ENCODE data around the gene MYOCD.

Gene MYOCD

GRCh38 chr17:12745486-12745885 lies 79.8 kb downstream of the MYOCD start:
- DNase-seq (ENCODE audit: low read depth, low spot score), result no peak

DNA sequence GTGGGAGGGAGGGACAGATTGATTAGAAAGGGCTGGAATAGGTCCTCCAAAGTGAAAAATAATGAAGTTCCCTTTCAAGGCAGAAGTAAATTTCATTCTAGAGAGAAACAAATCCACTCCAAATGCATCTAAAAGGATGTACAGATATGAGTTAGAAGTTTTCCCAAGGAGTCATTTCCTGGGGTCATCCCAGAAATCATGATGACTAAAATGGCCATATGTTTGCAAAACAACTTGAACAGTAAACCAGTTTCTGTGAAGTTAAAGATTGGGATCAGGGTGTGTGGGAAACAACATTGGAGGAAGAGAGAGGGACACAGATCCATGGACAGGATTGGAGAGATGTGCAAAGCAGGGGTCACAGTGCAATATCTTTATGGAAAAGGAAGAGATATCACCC lies 91.1 kb downstream of the MYOCD start:
- DNase-seq (ENCODE audit: low read depth, low spot score), result no peak

DNA sequence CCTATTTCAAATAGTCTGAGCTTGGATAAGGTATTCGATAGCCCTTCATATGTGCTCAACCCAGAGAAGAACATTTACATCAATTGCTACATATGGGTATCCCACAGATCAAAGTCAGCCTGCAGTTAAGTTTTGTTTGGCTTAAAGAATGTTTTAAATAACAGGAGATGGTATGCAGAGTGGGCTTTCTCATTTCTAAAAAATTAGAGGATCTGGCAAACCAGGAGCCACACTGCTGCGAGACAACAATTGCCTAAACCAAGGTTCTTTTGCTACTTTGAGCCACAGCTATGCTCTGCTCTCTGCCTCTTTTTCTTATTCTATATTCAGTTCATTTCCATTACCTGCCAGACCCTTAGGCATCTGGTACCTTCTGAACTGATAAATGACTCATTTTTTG lies 93.4 kb downstream of the MYOCD start:
- no peak for DNase-seq (ENCODE audit: low read depth, low spot score)

DNA sequence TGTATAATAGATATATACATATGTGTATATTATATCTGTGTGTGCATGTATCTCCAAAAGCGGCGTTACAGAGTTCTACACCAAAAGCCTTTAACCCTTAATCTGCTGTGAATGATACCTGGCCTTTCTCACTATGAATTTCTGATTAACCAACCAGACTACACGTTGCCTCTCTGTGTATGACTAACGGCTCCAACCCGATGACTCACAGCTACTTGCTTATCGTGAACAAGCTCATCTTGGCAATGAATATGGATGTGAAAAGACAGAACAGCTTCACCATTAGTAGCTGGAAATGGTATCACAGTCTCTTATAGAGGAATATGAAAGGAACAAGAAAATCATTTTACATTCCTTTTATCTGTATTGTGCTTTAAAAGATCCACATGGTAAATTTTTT lies 99.9 kb downstream of the MYOCD start:
- no peak for DNase-seq (ENCODE audit: low read depth, low spot score)

- no peak for DNase-seq (ENCODE audit: low read depth, low spot score)
Observed at GRCh38 chr17:12768255-12768654, 102.6 kb downstream of the MYOCD start.

DNA sequence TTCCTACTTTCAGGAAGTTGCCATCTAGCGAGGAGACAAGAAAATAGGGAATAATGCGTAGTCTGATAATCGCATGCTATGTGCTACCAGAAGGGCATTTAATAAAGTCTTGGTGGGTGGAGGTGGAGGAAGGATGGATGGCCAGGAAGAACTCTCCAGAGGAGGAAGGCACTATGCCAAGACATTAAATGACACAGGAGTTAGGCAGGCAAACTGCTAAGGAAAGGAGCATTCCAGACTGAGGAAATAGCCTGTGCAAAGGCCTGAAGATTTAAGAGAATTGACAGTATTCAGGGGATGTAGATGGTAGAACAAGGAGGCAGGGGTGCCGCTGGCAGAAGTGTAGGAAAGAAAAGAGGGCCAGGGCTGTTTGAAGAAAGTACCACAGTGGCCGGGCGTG lies 104.3 kb downstream of the MYOCD start:
- DNase-seq (ENCODE audit: low read depth, low spot score), result no peak

DNA sequence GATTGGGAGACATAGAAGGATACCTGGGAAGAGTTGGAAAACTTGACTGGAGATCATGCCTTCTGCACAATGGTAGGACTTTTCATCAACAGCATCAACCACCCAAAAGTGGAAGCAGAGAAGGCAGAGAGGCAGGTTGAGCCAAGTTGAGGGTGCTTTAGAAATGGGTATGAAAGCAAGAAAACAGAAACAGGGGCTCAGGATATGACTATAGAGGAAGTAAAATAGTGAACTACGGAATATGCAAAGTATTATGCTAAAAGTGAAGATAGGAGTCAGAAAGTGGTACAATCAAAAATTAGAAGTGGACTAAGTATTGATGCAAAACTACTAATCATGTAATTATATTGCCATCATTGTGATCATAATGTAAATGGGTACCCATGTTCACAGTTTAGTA lies 107.5 kb downstream of the MYOCD start:
- no peak for DNase-seq (ENCODE audit: low read depth, low spot score)

- DNase-seq (ENCODE audit: low read depth, low spot score), result peak; percentile 85
Observed at GRCh38 chr17:12789075-12789480, 123.4 kb downstream of the MYOCD start.

DNA sequence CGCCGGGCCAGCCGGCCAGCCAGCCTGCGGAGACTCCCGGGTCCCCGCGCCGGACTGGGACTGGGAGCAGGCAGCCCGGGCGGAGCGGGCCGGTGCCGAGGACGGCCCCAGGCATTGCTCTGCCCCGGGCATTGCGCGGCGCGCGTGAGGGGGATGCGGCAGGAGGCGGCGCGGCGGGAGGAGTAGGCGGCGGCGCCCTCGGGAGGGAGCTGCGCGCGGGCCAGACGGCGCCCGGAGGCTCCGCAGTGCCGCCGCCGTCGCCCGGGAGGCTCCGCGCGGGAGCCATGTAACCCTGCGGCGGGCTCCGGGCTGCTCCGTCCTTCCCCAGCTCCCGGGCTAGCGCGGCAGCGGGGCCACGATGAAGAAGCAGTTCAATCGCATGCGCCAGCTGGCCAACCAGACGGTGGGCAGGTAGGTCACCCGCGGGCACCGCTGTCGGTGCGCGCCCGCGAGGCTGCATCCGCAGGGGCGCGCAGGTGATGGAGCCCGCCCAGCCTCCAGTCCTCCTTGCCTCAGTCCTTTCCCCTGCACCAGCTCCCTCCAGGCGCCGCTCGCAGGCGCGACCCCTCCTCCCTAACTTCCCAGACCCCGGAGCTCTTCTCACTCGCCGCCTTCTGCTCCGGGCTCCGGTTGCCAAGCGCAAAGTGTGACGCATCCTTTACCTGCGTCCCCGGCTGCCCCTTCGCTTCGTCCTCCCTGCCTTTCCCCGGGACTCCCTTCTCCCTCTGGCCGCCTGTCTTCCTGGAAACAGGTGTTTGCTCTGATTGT lies 124.0 kb downstream of the MYOCD start, which contains the start of gene ARHGAP44:
Gene ARHGAP44, plus strand, starts transcription at position 18 of the 768 bp plus-strand sequence. Its CDS starts 341 bp downstream, at position 359.
- peak; percentile 68 for DNase-seq (ENCODE audit: low read depth, low spot score)

DNA sequence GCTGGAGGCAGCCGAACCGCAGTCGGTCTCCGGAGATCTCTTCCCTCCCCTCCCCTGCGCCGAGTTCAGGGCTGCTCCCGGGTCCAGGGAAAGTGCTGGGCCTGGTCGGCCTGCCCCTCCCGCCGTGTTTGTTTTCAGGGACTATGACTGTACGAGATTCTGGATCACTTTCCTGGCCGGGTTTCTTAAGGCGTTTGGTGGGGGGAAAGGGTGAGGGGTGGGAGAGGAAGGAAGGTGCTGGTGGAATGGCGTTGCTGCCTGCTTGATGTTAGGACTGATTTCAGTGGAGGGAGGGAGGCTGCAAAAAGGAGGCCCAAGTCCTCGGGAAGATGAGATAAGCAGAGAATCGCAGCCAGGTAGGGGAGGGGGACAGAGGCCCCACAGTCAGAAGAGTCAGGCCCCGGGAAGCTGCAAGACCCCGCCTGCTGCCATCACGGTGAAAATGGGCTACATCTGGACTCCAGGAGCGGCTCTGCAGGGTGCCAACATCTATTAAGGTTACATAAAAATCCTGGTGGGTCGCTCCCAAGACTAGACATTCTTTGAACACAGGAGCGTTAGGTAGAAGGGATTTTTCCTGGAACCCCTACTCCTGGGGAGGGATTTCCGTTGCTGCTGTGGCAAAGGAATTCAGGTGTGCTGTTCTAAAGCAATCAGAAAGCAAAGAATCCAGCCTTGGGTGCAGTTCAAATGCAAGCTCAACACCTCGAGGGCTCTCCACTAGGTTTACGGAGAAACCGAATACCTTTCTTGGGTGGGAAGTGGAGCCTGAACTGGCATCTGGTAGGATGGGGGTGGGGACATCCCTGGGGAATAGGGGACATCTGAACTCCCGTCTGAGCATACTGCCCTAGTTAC lies 124.8 kb downstream of the MYOCD start:
- DNase-seq (ENCODE audit: low read depth, low spot score), result peak; percentile 37

DNA sequence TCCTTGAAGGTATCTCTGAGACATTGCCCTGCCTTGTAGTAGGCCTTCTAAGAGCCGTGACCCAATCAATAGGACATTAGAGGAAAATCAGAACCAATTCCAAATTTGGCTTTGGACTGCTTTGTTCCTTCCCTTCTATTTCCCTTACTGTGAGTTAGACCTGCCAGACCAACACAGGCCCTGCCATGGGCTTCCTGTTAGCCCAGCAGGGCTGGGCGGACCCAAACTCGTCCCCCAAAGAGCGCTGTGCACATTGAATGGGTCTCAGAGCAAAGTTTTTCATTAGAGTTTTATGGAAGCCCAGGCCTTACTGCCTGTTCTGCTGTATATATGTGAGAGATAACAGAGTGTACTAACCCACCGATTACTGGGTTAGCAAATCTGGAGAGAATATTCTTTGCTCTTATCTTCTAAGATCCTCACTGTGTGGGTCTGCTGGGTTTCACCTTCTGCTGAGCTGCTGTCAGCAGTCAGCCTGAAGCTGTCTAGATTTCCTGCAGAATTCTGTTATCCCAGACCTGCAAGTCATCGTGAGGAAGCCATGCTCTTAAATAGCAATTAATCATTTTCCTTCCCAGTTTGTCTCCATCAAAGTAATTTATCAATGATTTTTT lies 129.3 kb downstream of the MYOCD start:
- DNase-seq (ENCODE audit: low read depth, low spot score), result peak; percentile 45

DNA sequence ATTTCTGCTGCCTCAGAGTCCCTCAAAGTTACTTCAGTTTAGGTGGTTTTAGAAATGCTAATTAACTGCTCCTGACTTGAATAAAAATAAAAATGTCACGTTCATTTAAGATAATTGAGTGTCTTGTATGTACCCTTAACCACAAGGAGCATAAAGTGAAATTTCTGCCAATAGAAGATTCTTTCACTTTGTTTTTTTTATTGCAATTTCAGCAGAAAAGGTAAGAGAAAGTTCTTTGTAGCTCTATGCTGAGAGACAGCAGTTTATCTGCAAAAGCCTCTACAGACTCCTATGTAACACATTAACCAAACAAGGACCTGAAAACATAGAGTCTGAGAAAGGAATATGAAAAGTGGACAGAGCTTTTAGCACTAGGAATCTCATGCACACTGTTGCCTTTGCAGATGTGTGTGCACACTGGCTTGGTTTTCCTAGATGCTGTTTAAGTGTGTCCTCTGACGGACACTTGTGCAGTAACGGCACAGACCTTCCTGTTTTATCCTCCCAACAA lies 135.2 kb downstream of the MYOCD start:
- no peak for DNase-seq (ENCODE audit: low read depth, low spot score)

DNA sequence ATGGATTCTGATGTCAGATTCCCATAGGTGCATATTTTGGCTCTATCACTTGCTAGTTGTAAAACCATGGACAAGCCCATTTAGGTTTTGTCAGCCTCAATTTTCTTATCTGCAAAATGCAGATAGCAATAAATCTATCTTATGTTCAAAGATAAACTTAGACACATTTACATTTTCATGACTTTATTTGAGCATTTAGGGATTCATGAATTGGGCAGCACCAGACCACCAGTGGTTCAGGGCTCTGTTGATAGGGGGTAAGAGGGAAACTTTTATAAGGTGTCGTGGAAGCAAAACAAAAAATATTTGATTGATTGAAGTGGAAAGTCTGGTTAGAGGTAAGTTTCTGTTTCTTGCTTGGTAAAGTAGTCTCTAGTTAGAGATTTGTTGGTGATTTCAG lies 140.9 kb downstream of the MYOCD start:
- no peak for DNase-seq (ENCODE audit: low read depth, low spot score)

DNA sequence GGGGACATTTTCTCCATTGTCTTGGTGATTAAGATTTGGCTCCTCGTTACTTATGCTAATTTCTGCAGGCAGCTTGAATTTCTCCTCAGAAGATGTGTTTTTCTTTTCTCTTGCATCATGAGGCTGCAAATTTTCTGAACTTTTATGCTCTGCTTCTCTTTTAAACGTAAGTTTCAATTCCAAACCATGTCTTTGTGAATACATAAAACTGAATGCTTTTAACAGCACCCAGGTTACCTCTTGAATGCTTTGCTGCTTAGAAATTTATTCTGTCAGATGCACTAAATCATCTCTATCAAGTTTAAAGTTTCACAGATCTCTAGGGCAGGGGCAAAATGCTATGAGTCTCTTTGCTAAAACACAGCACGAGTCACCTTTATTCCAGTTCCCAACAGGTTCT lies 143.0 kb downstream of the MYOCD start:
- DNase-seq (ENCODE audit: low read depth, low spot score), result no peak

DNA sequence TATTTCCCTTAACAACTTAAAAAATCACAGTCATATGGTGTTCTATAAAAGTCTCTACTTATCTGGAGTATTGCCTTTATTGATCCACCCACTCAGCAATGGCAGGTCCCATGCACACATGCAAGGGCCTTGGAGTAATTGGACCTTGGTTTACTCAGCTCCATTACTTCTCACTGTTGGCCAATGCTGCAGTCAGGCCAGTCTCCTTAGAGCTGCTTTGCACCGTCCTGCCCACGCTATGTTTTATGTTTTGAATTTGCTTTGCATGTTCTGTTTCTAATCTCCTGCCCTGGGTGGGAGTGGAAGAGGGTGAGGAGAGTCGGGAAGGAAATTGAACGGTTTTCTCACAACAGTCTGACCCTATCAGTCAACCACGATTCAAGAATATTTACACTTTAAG lies 147.2 kb downstream of the MYOCD start:
- no peak for DNase-seq (ENCODE audit: low read depth, low spot score)

GRCh38 chr17:12813664-12814063 lies 148.0 kb downstream of the MYOCD start:
- DNase-seq (ENCODE audit: low read depth, low spot score), result no peak

GRCh38 chr17:12814718-12815117 lies 149.0 kb downstream of the MYOCD start:
- no peak for DNase-seq (ENCODE audit: low read depth, low spot score)

GRCh38 chr17:12815642-12816141 lies 150.0 kb downstream of the MYOCD start:
- DNase-seq (ENCODE audit: low read depth, low spot score), result no peak

Measured in ELF-1 (cell line).